Superior temporal gyrus (tissue), 1 donor: ENCODE results near the gene ORC2.

ENCODE experiments used
- DNase-seq: peaks from one replicate; pipeline ENCODE4 v3.0.0-alpha.2; 2016; ENCODE audit errors: extremely low spot score

Gene ORC2

DNA sequence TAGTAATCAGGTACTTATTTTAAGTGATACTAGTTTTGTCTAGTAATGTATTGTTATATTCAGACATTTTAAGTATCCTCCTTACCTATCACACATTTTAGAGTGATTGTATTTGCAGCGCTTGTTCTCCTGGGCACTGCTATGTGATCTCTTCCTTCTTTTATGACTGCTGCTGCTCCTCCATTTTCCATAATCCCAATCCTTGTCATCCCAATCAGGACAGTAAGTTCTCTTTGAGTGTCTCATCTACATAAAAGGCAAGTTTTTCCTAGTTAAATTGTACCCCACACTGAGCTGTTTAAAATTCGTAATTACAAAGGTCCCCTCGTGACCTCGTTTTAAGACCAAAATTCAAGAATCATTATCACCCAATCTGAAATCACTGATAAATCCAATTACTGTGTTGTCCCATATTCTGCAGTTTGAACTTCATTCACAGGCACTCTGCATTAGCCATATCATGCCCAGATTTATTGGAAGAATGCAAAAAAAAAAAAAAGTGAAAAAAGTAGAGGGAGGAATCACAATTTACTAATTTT is 101.8 kb downstream of the ORC2 start:
- DNase-seq = peak; percentile 33

DNA sequence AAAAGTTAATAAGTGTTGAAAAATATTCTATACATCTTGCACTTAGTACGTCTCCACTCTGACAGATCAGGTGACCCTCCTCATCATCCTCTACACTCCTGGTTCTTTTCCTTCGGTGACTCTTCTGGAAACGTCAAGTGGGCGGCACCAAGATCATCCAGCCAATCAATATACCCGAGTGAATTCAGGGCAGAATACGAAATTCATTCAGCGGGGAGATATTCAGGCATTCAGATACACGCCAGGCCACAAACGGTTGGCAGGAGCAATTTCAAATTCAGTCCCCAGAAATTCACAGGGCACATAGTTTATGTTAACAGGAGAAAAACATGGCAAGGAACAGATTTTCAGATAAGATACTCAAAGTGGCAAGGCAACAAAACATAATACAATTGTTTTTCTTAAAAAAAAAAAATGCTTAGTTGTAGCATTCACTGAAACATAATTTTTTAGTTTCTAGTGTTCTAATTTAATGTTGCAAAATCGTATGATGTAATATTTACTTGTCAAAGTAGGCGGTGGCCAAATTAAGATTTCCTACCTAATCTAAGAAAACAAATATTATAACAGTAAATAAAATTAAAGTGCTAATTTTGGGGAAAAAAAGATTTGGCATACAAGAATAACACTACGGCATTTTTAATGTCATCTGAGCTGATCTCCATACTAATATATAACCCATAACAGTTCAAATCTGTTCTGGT is 103.2 kb downstream of the ORC2 start:
- peak; percentile 38 for DNase-seq
